ENCODE results near the gene TET2.

DNA sequence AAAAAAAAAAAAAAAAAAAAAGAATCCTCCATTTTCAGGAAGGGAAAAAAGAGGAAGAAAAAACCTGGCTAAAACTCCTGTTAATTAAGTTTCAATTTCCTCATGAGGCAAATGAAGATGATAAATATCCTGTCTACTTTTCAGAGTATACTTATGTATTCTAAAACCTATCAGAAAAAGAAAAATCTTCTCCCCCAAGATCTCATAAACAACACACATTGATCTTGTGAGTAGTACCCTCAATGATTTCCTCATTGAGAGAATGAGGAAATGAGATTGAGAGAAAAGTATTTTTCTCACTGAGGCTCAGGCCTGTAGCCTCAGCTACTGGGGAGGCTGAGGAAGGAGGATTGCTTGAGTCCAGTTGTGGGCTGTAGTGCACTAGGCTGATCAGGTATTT is 146.7 kb downstream of the TET2 start:
- TF ChIP-seq POLR2A (IDR thresholded peaks at IDR 0.05) = no peak
- TF ChIP-seq CTCF (IDR thresholded peaks at IDR 0.05) = no peak
- no peak for TF ChIP-seq POLR2AphosphoS5 (IDR thresholded peaks at IDR 0.05)
- no peak for TF ChIP-seq EP300 (IDR thresholded peaks at IDR 0.05)

Measured in sigmoid colon (tissue), 4 donors.